ENCODE data around the gene FAM25G.
"Not testable (repeated sequence)": the region's sequence is repeated elsewhere in the genome, so short reads cannot be mapped to it uniquely, and the experiment has no call there.

Gene FAM25G

DNA sequence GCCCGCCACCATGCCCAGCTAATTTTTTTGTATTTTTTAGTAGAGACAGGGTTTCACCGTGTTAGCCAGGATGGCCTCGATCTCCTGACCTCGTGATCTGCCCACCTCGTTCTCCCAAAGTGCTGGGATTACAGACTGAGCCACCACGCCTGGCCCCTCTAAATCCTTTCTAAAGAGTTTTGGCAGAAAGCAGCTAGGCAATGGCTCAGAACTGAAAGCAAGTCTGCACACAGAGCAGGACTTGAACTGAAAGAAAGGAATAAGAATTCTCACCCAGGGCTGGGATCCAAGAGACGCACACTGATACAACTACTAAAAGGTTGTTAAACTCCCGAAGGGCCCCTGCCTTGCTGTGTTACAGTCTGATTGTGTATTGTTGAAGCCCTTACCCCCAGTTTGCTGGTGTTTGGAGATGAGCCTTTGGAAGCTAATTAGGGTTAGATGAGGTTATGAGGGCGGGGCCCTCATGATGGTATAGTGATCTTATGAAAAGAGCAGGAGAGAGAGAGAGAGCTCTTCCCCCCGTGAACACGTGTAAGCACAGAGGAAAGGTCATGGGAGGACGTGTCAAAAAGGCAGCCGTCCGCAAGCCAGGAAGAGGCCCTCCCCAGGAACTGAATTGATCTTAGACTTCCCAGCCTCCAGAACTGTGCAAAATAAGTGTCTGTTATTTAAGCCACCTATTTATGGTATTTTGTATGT, 26.1 kb downstream of the FAM25G start:
- not testable (repeated sequence) for DNase-seq (ENCODE audit: low read depth in 2 of 2)

- DNase-seq (ENCODE audit: low read depth in 2 of 2): not testable (repeated sequence)
These were observed 28.7 kb downstream of the FAM25G start for GRCh38 chr10:47462577-47463358.

- not testable (repeated sequence) for DNase-seq (ENCODE audit: low read depth in 2 of 2)
These were observed 30.2 kb downstream of the FAM25G start for GRCh38 chr10:47461261-47461687.

DNA sequence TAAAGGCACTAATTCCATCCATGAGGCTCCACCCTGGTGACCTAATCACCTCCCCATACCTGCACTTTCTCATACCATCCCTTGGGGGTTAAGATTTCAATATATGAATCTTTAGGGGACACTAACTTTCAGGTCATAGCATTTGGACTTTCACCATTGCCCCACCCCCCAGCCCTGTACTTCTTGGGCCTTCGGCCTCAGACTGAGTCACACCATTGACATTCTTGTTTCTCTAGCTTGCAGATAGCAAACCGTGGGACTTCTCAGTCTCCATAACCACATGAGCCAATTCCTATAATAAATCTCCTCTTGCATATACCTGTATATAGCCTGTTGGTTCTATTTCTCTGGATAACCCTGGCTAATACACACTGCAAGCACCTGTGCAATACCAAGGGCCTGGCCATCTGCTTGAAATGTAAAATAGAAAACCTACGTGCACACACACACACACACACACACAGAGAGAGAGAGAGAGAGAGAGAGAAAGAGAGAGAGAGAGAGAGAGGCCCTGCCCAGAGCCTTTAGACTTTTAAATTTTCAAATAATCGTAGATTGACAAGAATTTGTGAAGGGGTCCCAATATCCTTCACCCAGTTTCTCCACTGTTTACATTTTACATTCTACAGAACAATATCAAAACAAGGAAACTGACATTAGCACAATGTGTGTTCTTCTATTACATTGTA, 32.9 kb downstream of the FAM25G start:
- no peak for DNase-seq (ENCODE audit: low read depth in 2 of 2)

GRCh38 chr10:47457826-47458225, 33.7 kb downstream of the FAM25G start:
- no peak for DNase-seq (ENCODE audit: low read depth in 2 of 2)

GRCh38 chr10:47457528-47457820, 34.0 kb downstream of the FAM25G start:
- no peak for DNase-seq (ENCODE audit: low read depth in 2 of 2)

GRCh38 chr10:47456794-47457527, 34.5 kb downstream of the FAM25G start:
- DNase-seq (ENCODE audit: low read depth in 2 of 2): no peak

GRCh38 chr10:47456079-47456785, 35.3 kb downstream of the FAM25G start:
- no peak for DNase-seq (ENCODE audit: low read depth in 2 of 2)

DNA sequence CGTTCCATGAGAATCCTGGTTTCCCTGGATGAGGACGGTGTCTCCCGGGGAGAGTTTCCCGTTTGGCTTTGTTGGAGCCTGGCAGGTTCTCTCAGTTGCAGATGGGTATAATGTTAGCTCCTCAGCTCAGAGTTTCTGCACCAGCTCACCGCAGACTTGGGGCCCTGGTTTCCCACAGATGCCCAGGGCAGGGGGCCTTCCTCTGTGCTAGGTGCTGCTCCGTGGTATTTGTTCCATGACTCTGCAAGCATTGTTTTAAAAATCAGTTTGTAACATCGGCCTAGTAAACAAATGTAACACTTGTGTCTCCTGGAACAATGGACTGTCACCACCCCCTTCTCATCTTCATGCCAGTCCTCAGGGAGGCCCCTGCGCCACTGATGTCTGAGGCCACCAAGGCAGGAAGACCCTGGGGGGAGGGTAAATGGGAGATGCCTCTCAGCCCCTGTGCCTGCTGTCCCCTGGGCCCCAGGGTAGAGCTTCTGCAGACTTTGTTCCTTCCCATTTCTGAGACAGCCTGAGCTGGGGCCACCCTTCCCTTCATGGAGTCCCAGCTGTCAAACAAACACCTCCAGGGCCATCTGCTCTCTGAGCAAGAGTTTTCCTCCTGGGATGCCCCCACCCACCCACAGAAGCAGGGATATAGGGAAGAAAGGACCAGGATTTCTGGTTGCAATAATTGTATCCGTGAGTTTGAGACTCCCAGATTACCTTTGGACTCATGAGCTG, 36.0 kb downstream of the FAM25G start:
- not testable (repeated sequence) for DNase-seq (ENCODE audit: low read depth in 2 of 2)

GRCh38 chr10:47454780-47455058, 36.8 kb downstream of the FAM25G start:
- no peak for DNase-seq (ENCODE audit: low read depth in 2 of 2)

DNA sequence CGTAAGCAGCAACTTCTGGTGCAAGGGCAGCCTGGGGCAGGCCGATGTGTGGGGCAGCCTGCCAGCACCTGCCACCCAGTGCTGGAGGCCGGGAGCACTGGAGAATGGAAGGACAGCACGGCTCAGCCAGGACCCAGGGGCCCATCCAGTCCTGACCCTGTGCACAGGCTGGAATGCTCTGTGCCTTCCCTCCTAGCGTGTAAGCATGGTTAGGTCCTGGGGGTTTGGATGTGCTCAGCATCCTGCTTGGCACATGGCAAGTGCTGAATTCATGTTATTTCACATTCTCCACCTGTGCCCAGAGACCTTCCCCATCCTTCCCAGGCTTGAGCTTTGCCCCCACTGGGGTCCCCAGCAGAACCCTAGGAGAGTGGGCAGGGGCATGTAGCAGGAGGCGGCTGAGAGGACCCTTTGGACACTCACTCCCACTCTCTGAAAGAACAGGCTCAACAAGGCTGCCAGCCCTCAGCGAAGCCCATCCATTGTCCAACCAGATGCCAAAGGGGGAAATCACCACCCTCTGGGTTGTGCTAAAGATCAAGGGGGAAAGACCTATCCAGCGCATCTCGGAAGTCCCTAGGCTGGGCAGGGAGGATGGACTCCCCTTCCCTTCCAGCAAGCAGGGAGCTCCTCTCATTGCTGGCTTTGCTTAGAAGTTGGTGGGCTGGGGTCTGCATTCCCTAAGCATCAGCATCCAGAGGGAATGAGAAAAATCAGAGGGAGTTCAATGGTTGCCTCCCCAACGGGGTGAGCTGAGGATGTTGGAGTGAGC, 37.3 kb downstream of the FAM25G start:
- DNase-seq (ENCODE audit: low read depth in 2 of 2): no peak

GRCh38 chr10:47453141-47454007, 38.1 kb downstream of the FAM25G start:
- no peak for DNase-seq (ENCODE audit: low read depth in 2 of 2)

- DNase-seq (ENCODE audit: low read depth in 2 of 2): no peak
These were observed 38.9 kb downstream of the FAM25G start for GRCh38 chr10:47452495-47453140.

GRCh38 chr10:47451998-47452494, 39.5 kb downstream of the FAM25G start:
- DNase-seq (ENCODE audit: low read depth in 2 of 2): no peak

GRCh38 chr10:47451273-47451997, 40.1 kb downstream of the FAM25G start:
- DNase-seq (ENCODE audit: low read depth in 2 of 2): no peak

GRCh38 chr10:47450442-47450841, 41.1 kb downstream of the FAM25G start:
- DNase-seq (ENCODE audit: low read depth in 2 of 2): no peak

- DNase-seq (ENCODE audit: low read depth in 2 of 2): no peak
These were observed 41.5 kb downstream of the FAM25G start for GRCh38 chr10:47449979-47450378.
